ENCODE data around the gene SOAT2. TPM values are rescaled to one million over a fixed set of nuclear protein-coding genes. Genes with fewer than 3 reads are reported as not detected.

Gene SOAT2
- total and polyA plus RNA-seq, 2 of the 4 experiments (the other 2 are of a cell fraction): 0.18 to 0.39 TPM

DNA sequence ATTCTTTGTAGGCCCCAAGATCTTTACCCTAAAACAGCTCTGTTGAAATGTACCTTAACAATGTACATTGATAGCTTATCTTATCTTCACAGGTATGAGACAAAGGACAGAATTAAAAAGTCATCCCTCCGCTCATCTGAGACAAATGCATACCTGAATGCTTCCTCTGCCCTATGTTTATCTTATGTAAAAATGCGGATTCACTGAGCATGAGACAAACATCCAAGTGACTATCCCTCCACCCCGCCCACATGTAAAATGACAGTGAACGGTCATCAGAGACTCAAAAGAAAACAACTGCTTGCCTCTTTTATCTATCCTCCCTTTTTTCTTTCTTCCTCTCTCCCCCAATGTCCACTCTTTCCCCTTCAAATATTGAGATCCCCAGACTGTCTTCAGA lies 40.1 kb downstream of the SOAT2 start:
- Histone ChIP-seq H3K27me3 (ENCODE audit: control insufficient read depth, insufficient read depth, low read length) (no peaks in the 10 kb centered on the region), H3K79me1 (ENCODE audit: low read depth in 1 of 2, low read length in 2 of 2) (no peaks in the 10 kb centered on the region), H3K4me1 (ENCODE audit: control insufficient read depth, insufficient read depth, low read length) (no peaks in the 10 kb centered on the region), H3K27ac (ENCODE audit: insufficient read depth, low read length) (no peak overlapping the region), H3K56ac (ENCODE audit: extremely low read depth, insufficient read depth, low read length) (no peak overlapping the region), H4K91ac (ENCODE audit: insufficient read depth, low read depth, low read length) (no peak overlapping the region), H3K9ac (ENCODE audit: low read depth, low read length) (no peak overlapping the region), H4K8ac (ENCODE audit: low read depth in 2 of 2, low read length in 2 of 2) (no peak overlapping the region), H2AFZ (replicated peaks; ENCODE audit: low read length, poor library complexity) (no peak overlapping the region), H3K9me3 (ENCODE audit: control insufficient read depth, insufficient read depth, low read length) (peaks cover 4% of the 10 kb centered on the region), H2BK120ac (ENCODE audit: low read depth, low read length) (no peak overlapping the region), H3K18ac (ENCODE audit: low read depth, low read length) (no peak overlapping the region), H2BK20ac (ENCODE audit: low read depth, low read length) (no peak overlapping the region), H2AK5ac (ENCODE audit: low read depth, low read length) (no peak overlapping the region), H3K36me3 (ENCODE audit: control insufficient read depth, insufficient read depth, low read length) (no peaks in the 10 kb centered on the region), H4K20me1 (ENCODE audit: insufficient read depth, low read length) (no peaks in the 10 kb centered on the region), H4K5ac (ENCODE audit: low read depth, low read length) (no peak overlapping the region), H3K4ac (ENCODE audit: low read depth, low read length) (no peak overlapping the region), H3K4me2 (ENCODE audit: low read depth, low read length) (no peak overlapping the region), H3K9me1 (ENCODE audit: insufficient read depth, low read length) (no peaks in the 10 kb centered on the region), H3K14ac (replicated peaks; ENCODE audit: low read depth, low read length) (no peak overlapping the region), H3K23ac (ENCODE audit: low read depth, low read length) (no peak overlapping the region), H3K4me3 (ENCODE audit: insufficient read depth, low read depth, low read length) (no peak overlapping the region), H2AK9ac (replicated peaks; ENCODE audit: low read depth, low read length, poor library complexity) (no peak overlapping the region), H2BK15ac (ENCODE audit: low read depth, low read length) (no peak overlapping the region), H2BK5ac (ENCODE audit: low read depth, low read length, poor library complexity, severe bottlenecking) (no peak overlapping the region)
- dilution Hi-C loops (cut with HindIII; ENCODE audit: low sequenced_read_pairs, unreplicated experiment): no loop called here
- in situ Hi-C loops (cut with MboI; ENCODE audit: low sequenced_read_pairs): no loop called here
- ATAC-seq (ENCODE audit: low read depth) (no peak), DNase-seq (no peak)
- ChIA-PET POLR2A (ENCODE audit: unreplicated experiment) (no interaction called here), CTCF (no interaction called here)
- 10% methylated on average over 2 of the region's 4 CpGs; no CpG with 5 or more reads in 1 of the 2 experiments for WGBS, 2 experiments (ENCODE audit: extremely low coverage in 2 of 2, insufficient read length in 1 of 2)
- intact Hi-C loops (cut with micrococcal nuclease): no loop called here
- no peak for TF ChIP-seq MXI1 (IDR thresholded peaks at IDR 0.05; ENCODE audit: borderline replicate concordance, low read depth, low read length)
- no peak for TF ChIP-seq MAFK (IDR thresholded peaks at IDR 0.05; ENCODE audit: low read depth, low read length)
- TF ChIP-seq BHLHE40 (IDR thresholded peaks at IDR 0.05; ENCODE audit: low read depth, low read length): no peak
- no peak for TF ChIP-seq FOS (IDR thresholded peaks at IDR 0.05; ENCODE audit: low read depth, low read length)
- TF ChIP-seq MAZ (IDR thresholded peaks at IDR 0.05; ENCODE audit: borderline replicate concordance, low read depth, low read length): no peak
- no peak for TF ChIP-seq SMC3 (IDR thresholded peaks at IDR 0.05; ENCODE audit: low read depth, low read length)
- no peak for TF ChIP-seq RCOR1 (IDR thresholded peaks at IDR 0.05; ENCODE audit: insufficient replicate concordance, low read length)
- TF ChIP-seq NFE2L2 (IDR thresholded peaks at IDR 0.05; ENCODE audit: low read depth, low read length): no peak
- TF ChIP-seq, protein P1, sequence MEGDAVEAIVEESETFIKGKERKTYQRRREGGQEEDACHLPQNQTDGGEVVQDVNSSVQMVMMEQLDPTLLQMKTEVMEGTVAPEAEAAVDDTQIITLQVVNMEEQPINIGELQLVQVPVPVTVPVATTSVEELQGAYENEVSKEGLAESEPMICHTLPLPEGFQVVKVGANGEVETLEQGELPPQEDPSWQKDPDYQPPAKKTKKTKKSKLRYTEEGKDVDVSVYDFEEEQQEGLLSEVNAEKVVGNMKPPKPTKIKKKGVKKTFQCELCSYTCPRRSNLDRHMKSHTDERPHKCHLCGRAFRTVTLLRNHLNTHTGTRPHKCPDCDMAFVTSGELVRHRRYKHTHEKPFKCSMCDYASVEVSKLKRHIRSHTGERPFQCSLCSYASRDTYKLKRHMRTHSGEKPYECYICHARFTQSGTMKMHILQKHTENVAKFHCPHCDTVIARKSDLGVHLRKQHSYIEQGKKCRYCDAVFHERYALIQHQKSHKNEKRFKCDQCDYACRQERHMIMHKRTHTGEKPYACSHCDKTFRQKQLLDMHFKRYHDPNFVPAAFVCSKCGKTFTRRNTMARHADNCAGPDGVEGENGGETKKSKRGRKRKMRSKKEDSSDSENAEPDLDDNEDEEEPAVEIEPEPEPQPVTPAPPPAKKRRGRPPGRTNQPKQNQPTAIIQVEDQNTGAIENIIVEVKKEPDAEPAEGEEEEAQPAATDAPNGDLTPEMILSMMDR (conservative IDR thresholded peaks at IDR 0.05; ENCODE audit: low read depth, low read length): no peak
- TF ChIP-seq POLR2A (IDR thresholded peaks at IDR 0.05; ENCODE audit: low read depth, low read length): no peak
- TF ChIP-seq RAD21 (IDR thresholded peaks at IDR 0.05; ENCODE audit: low read length): no peak
- TF ChIP-seq RFX5 (IDR thresholded peaks at IDR 0.05; ENCODE audit: low read depth, low read length): no peak
- TF ChIP-seq CHD1 (IDR thresholded peaks at IDR 0.05; ENCODE audit: low read depth, low read length): no peak
- TF ChIP-seq, protein P2, sequence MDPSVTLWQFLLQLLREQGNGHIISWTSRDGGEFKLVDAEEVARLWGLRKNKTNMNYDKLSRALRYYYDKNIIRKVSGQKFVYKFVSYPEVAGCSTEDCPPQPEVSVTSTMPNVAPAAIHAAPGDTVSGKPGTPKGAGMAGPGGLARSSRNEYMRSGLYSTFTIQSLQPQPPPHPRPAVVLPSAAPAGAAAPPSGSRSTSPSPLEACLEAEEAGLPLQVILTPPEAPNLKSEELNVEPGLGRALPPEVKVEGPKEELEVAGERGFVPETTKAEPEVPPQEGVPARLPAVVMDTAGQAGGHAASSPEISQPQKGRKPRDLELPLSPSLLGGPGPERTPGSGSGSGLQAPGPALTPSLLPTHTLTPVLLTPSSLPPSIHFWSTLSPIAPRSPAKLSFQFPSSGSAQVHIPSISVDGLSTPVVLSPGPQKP (IDR thresholded peaks at IDR 0.05; ENCODE audit: borderline replicate concordance, low read depth, low read length): no peak
- no peak for TF ChIP-seq USF2 (IDR thresholded peaks at IDR 0.05; ENCODE audit: low read depth, low read length)
- TF ChIP-seq CEBPB (IDR thresholded peaks at IDR 0.05; ENCODE audit: low read depth, low read length): no peak
- no TSS peak for BruUV-seq (replicated peaks)
